Stomach (tissue), 19 donors: Measurements from ENCODE around the gene SMIM3. TPM values are rescaled to one million over a fixed set of nuclear protein-coding genes. Genes with fewer than 3 reads are reported as not detected.
A peak's percentile ranks its signal among the peaks of the same experiment; 100 is the strongest.

ENCODE experiments used
- DNase-seq, 2 donors: peaks; one replicate each; pipeline versions ENCODE4 v3.0.0 to v3.0.0-alpha.2; 2013 to 2019
- H3K27ac ChIP-seq, 5 donors: fragments of 200-600 bp in 4 of 5; sonication (generic) in 4 of 5; one replicate each; pipeline ENCODE4 v1.5.1; 2013 to 2019; ENCODE audit warnings: mild to moderate bottlenecking in 1 of 5, moderate library complexity in 1 of 5
- H3K27me3 ChIP-seq, 3 donors: fragments of 200-600 bp; sonication (generic); one replicate each; pipeline ENCODE4 v1.5.1; 2017 to 2019; ENCODE audit warnings: mixed run types in 1 of 3
- H3K36me3 ChIP-seq, 4 donors: fragments of 200-600 bp; sonication (generic); 1 replicate in 3 of 4; 2 replicates in 1 of 4; pipeline ENCODE4 v1.5.1; 2016 to 2019
- H3K4me1 ChIP-seq, 4 donors: fragments of 200-600 bp; sonication (generic); one replicate each; pipeline ENCODE4 v1.5.1; 2016 to 2019
- H3K4me3 ChIP-seq, 4 donors: fragments of 200-600 bp; sonication (generic) in 3 of 4; one replicate each; pipeline ENCODE4 v1.5.1; 2016 to 2019; ENCODE audit warnings: mild to moderate bottlenecking in 1 of 4
- H3K9me3 ChIP-seq, 4 donors: fragments of 200-600 bp; sonication (generic); one replicate each; pipeline ENCODE4 v1.5.1; 2016 to 2019
- CTCF ChIP-seq, 7 experiments: fragments of 450-650 bp in 4 of 7; fragments of 200-600 bp in 3 of 7; sonication (generic) in 3 of 7; IDR thresholded peaks; one replicate each; pipeline ENCODE4 v1.5.1; 2016 to 2019; ENCODE audit warnings: antibody characterized with exemption in 7 of 7, control low read depth in 2 of 7, mild to moderate bottlenecking in 1 of 7
- EP300 ChIP-seq: sonication (generic); formaldehyde crosslinking; IDR thresholded peaks from one replicate; pipeline ENCODE4 v1.6.1; 2017; ENCODE audit warnings: antibody characterized with exemption
- POLR2A ChIP-seq, 4 donors: fragments of 450-650 bp; IDR thresholded peaks; one replicate each; pipeline ENCODE4 v1.6.1; 2016; ENCODE audit warnings: antibody characterized with exemption in 4 of 4, control low read depth in 2 of 4, mild to moderate bottlenecking in 1 of 4, moderate library complexity in 1 of 4
- POLR2AphosphoS5 ChIP-seq, 3 donors: sonication (generic); formaldehyde crosslinking; IDR thresholded peaks; one replicate each; pipeline ENCODE4 v1.6.1; 2016; ENCODE audit warnings: antibody characterized with exemption in 3 of 3
- WGBS, 5 donors: extraction: QIAGEN DNeasy Blood & Tissue Kit in 3 of 5; methylation state at CpG; one replicate each; pipeline versions ENCODE4 v1.1.5 to v1.1.7; 2013 to 2018; 5-methylcytosine and 5-hydroxymethylcytosine counted together
- intact Hi-C: fragments of 100-400 bp; cut with DNase I; formaldehyde crosslinking; loops from one replicate; pipeline ENCODE4 v1.15.1; 2023; ENCODE audit warnings: low total_unique reads
- long read RNA-seq, 10 donors: transcript quantifications; one replicate each; lab custom pipeline, GENCODE V29; 2026
- polyA plus RNA-seq, 3 donors: library from polyadenylated mRNA; stranded (reverse); fragments of 200-250 nt; gene quantifications; one replicate each; pipeline ENCODE4 v1.2.3, GENCODE V29; 2013
- total RNA-seq, 5 donors: library from RNA; depleted of rRNA; stranded (reverse); fragments of >200 nt; gene quantifications; one replicate each; pipeline versions ENCODE4 v1.1.0 to v1.2.3, GENCODE V29; 2014 to 2016
- donor health status: healthy with polysubstance abuse.
- donor health status: Bipolar disorder and iron deficiency.
- donor health status: healthy.

The SMIM3 gene
- 10 to 100 TPM in 4 of 5 donors, 1 to 10 TPM in 1; 9.9 to 63.8 (median 24.2) TPM for total RNA-seq
- polyA plus RNA-seq: 10 to 100 TPM; 15.8 to 47.5 (median 46.9) TPM
- long read RNA-seq, donor 1, transcript SMIM3-201 (2 exons, 2,332 nt): major isoform, 9 of 9 reads
- long read RNA-seq, donor 1, partial matches to known transcripts: 0 of 9 reads
- long read RNA-seq, donor 1, other reads (novel, unspliced or antisense): 0 of 9 reads
- long read RNA-seq, donor 2, partial matches to known transcripts: 0 of 4 reads
- long read RNA-seq, donor 2, other reads (novel, unspliced or antisense): 0 of 4 reads
- long read RNA-seq, donor 3, partial matches to known transcripts: 0 of 4 reads
- long read RNA-seq, donor 3, other reads (novel, unspliced or antisense): 0 of 4 reads
- long read RNA-seq, donor 4: 0 reads
- long read RNA-seq, donor 5, partial matches to known transcripts: 0 of 2 reads
- long read RNA-seq, donor 5, other reads (novel, unspliced or antisense): 0 of 2 reads
- long read RNA-seq, donor 6, transcript SMIM3-201 (2 exons, 2,332 nt): major isoform, 6 of 6 reads
- long read RNA-seq, donor 6, partial matches to known transcripts: 0 of 6 reads
- long read RNA-seq, donor 6, other reads (novel, unspliced or antisense): 0 of 6 reads
- long read RNA-seq, donor 7, transcript SMIM3-201 (2 exons, 2,332 nt): major isoform, 7 of 7 reads
- long read RNA-seq, donor 7, partial matches to known transcripts: 0 of 7 reads
- long read RNA-seq, donor 7, other reads (novel, unspliced or antisense): 0 of 7 reads
- long read RNA-seq, donor 8, transcript SMIM3-201 (2 exons, 2,332 nt): major isoform, 6 of 6 reads
- long read RNA-seq, donor 8, partial matches to known transcripts: 0 of 6 reads
- long read RNA-seq, donor 8, other reads (novel, unspliced or antisense): 0 of 6 reads
- long read RNA-seq, donor 9, transcript SMIM3-201 (2 exons, 2,332 nt): major isoform, 8 of 8 reads
- long read RNA-seq, donor 9, partial matches to known transcripts: 0 of 8 reads
- long read RNA-seq, donor 9, other reads (novel, unspliced or antisense): 0 of 8 reads
- long read RNA-seq, donor 10, partial matches to known transcripts: 0 of 3 reads
- long read RNA-seq, donor 10, other reads (novel, unspliced or antisense): 0 of 3 reads

- no peaks in the 10 kb centered on the region for H3K36me3 ChIP-seq
- peak in 1 of 4 donors; percentile 52 for TF ChIP-seq POLR2A (IDR thresholded peaks at IDR 0.05)
- TF ChIP-seq CTCF (IDR thresholded peaks at IDR 0.05): peak in 3 of 7 experiments; percentile 7 to 33 (median 19)
- no peak for TF ChIP-seq EP300
- peak; percentile 9 to 83 (median 77) for TF ChIP-seq POLR2AphosphoS5 (IDR thresholded peaks at IDR 0.05)
- intact Hi-C loops: no loop called here
- no peaks in the 10 kb centered on the region for H3K27me3 ChIP-seq
- H3K4me3 ChIP-seq: peak within 1 kb of the TSS; percentile 71 to 82 (median 80)
- H3K27ac ChIP-seq: peak within 1 kb of the TSS; percentile 90 to 95 (median 93)
- no peaks in the 10 kb centered on the region for H3K9me3 ChIP-seq
- peak; percentile 86 to 93 for DNase-seq
- H3K4me1 ChIP-seq: peaks cover 28 to 57% (median 53%) of the 10 kb centered on the region in 4 donors
- 1 to 3% (median 2%) methylated on average over 33 to 59 of the region's 59 CpGs for WGBS, 5 donors
These were observed at the start of gene SMIM3 for GRCh38 chr5:150778517-150779396. TSS of gene SMIM3 (plus strand) at chr5:150778757. CDS start at chr5:150795441, 16,684 bp downstream.

GRCh38 chr5:150729859-150730258 is 48.7 kb upstream of the SMIM3 start:
- Histone ChIP-seq H3K36me3 (peaks cover 47 to 98% (median 97%) of the 10 kb centered on the region in 4 donors), H3K27ac (no peak overlapping the region), H3K4me3 (no peak overlapping the region), H3K4me1 (peaks cover 0 to 1% (median 0%) of the 10 kb centered on the region in 4 donors), H3K9me3 (no peaks in the 10 kb centered on the region), H3K27me3 (no peaks in the 10 kb centered on the region)
- TF ChIP-seq CTCF (IDR thresholded peaks at IDR 0.05): no peak
- no peak for TF ChIP-seq POLR2A (IDR thresholded peaks at IDR 0.05)
- TF ChIP-seq EP300: no peak
- TF ChIP-seq POLR2AphosphoS5 (IDR thresholded peaks at IDR 0.05): no peak
- no peak for DNase-seq
- intact Hi-C loops: no loop called here
- WGBS, 5 donors: 85 to 91% (median 90%) methylated on average over 4 of the region's 4 CpGs

- intact Hi-C loops: no loop called here
- Histone ChIP-seq H3K4me3 (no peak overlapping the region), H3K4me1 (peaks cover 0 to 7% (median 0%) of the 10 kb centered on the region in 4 donors), H3K27me3 (no peaks in the 10 kb centered on the region), H3K9me3 (no peaks in the 10 kb centered on the region), H3K27ac (no peak overlapping the region), H3K36me3 (peaks cover 37 to 94% (median 81%) of the 10 kb centered on the region in 4 donors)
- 89 to 94% (median 93%) methylated on average over 6 of the region's 6 CpGs for WGBS, 5 donors
- TF ChIP-seq POLR2AphosphoS5 (IDR thresholded peaks at IDR 0.05) (no peak), POLR2A (IDR thresholded peaks at IDR 0.05) (no peak), EP300 (no peak)
- DNase-seq: no peak
These were observed 46.8 kb upstream of the SMIM3 start for GRCh38 chr5:150731669-150732242.
